Measurements from ENCODE around the gene CRAMP1. TPM values are rescaled to one million over a fixed set of nuclear protein-coding genes. Genes with fewer than 3 reads are reported as not detected.
"Not testable (repeated sequence)": the region's sequence is repeated elsewhere in the genome, so short reads cannot be mapped to it uniquely, and the experiment has no call there.

Gene CRAMP1
- total RNA-seq: 10 to 100 TPM; 16.4 to 16.6 TPM
- long read RNA-seq, partial matches to known transcripts: 0 of 3 reads
- long read RNA-seq, other reads (novel, unspliced or antisense): 3 of 3 reads

GRCh38 chr16:1612320-1613111 lies at the start of gene CRAMP1:
Gene CRAMP1 (plus strand): TSS chr16:1612360. CDS start chr16:1614640, 2,280 bp downstream.
- intact Hi-C loops (cut with DNase I, micrococcal nuclease): no loop called here
- DNase-seq (peak in 1 of 2 donors; percentile 36), ATAC-seq (no peak)

- ATAC-seq: no peak
Observed at GRCh38 chr16:1563786-1564185, 48.4 kb upstream of the CRAMP1 start.

DNA sequence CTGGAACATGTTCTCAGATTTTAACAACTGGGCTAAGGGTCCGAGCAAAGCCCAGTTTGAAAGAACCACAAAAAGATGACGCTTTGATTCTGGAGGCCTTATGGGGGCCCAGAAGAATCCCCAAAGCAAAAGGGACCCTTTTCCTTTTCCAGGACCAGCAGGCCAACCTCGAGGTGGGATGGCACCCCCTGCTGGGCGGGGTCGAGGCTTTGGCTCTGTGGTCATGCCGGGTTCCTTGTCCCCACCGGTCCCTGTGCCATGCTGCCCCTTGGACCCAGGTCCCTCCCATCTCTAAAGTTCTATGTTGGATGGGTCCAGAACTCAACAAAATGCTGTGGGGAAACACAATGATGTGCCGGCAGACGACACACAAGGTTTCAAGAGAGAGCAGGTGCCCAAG lies 47.8 kb upstream of the CRAMP1 start:
- intact Hi-C loops (cut with DNase I, micrococcal nuclease): no loop called here
- DNase-seq (no peak), ATAC-seq (no peak)

More at GRCh38 chr16:1563786-1564185, 48.4 kb upstream of the CRAMP1 start:
- DNase-seq: no peak
- intact Hi-C loops (cut with DNase I, micrococcal nuclease): no loop called here

GRCh38 chr16:1565083-1565805 lies 46.9 kb upstream of the CRAMP1 start:
- intact Hi-C loops (cut with DNase I, micrococcal nuclease): no loop called here
- no peak for DNase-seq
- ATAC-seq: no peak

DNA sequence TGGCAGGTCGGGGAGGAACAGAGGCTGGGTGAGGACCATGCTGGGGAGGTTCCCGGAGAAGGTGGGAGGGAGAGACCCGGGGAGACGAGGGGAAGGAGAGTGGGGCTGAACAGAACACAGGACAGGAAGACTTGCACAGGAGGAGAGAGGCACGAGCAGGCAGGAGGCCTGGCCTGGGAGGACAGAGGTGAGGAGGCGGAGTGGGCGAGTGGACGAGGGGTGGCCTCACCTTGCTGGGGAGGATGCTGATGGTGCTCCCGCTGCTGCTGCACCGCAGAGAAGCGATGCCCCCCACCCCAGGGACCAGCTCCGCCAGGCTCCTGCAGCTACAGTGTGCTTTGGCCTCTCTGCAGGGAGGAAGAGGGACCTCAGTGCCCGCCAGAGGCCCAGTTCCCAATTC lies 44.2 kb upstream of the CRAMP1 start:
- no peak for ATAC-seq
- intact Hi-C loops (cut with DNase I, micrococcal nuclease): no loop called here
- DNase-seq: no peak

- DNase-seq (no peak), ATAC-seq (peak; percentile 83)
- intact Hi-C loops (cut with DNase I, micrococcal nuclease): no loop called here
Observed at GRCh38 chr16:1571012-1571671, 41.0 kb upstream of the CRAMP1 start.

- intact Hi-C loops (cut with DNase I, micrococcal nuclease): no loop called here
- no peak for DNase-seq
- no peak for ATAC-seq
Observed at GRCh38 chr16:1572673-1573072, 39.5 kb upstream of the CRAMP1 start.

GRCh38 chr16:1573301-1573700 lies 38.9 kb upstream of the CRAMP1 start:
- no peak for DNase-seq
- ATAC-seq: no peak
- intact Hi-C loops (cut with DNase I, micrococcal nuclease): no loop called here

GRCh38 chr16:1575578-1575977 lies 36.6 kb upstream of the CRAMP1 start:
- intact Hi-C loops (cut with DNase I, micrococcal nuclease): no loop called here
- ATAC-seq: no peak

DNA sequence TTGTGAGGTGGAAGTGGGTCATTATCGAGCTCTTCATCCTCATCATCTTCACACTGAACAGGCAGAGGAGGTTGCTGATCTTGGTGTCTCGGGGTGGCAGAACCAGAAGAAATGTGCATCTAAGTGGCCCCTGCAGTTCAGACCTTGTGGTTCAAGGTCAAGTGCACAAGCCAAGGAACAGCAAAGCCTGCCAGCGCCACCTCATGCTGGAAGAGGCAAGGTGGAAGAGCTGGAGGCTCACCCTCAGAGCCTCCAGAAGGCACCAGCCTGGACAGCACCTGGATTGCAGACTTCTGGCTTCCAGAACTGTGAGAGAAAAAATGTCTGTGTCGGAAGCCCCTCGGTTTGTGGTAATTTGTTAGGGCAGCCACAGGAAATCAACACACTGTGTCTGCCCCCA lies 32.9 kb upstream of the CRAMP1 start:
- DNase-seq: no peak
- no peak for ATAC-seq
- intact Hi-C loops (cut with DNase I, micrococcal nuclease): no loop called here

More at GRCh38 chr16:1575578-1575977, 36.6 kb upstream of the CRAMP1 start:
- no peak for DNase-seq

GRCh38 chr16:1580256-1580655 lies 31.9 kb upstream of the CRAMP1 start:
- intact Hi-C loops (cut with DNase I, micrococcal nuclease): no loop called here
- peak; percentile 35 to 37 for DNase-seq
- ATAC-seq: peak; percentile 78

- DNase-seq (peak; percentile 50 to 55), ATAC-seq (peak; percentile 95)
- intact Hi-C loops (cut with DNase I, micrococcal nuclease): no loop called here
Observed at GRCh38 chr16:1580956-1581355, 31.2 kb upstream of the CRAMP1 start.

GRCh38 chr16:1581804-1582203 lies 30.4 kb upstream of the CRAMP1 start:
- ATAC-seq: no peak
- intact Hi-C loops (cut with DNase I, micrococcal nuclease): no loop called here
- no peak for DNase-seq

- intact Hi-C loops (cut with DNase I, micrococcal nuclease): no loop called here
- ATAC-seq (no peak), DNase-seq (no peak)
Observed at GRCh38 chr16:1583180-1583579, 29.0 kb upstream of the CRAMP1 start.

- ATAC-seq (no peak), DNase-seq (no peak)
- intact Hi-C loops (cut with DNase I, micrococcal nuclease): no loop called here
Observed at GRCh38 chr16:1584926-1585484, 27.2 kb upstream of the CRAMP1 start.

DNA sequence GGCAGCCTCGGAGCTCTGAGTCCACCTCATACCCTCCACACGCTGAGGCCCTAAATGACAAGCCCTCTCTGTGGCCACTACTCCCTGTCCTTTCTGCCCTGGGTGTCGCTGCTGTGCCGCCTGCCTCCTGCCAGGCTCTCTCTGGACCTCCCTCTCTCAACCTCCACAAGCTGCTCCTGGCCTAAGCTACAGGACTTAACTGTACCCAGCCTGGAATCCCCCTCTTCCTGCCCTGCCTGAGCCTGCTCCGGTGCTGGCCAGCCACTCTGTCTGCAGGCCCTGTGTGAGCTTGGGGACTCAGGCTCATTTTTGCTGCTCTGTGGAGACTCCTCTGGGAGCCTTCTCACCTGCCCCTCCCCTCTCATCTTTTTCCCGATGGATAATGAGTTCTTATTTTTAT lies 21.8 kb upstream of the CRAMP1 start:
- DNase-seq: no peak
- intact Hi-C loops (cut with DNase I, micrococcal nuclease): no loop called here
- no peak for ATAC-seq

- no peak for ATAC-seq
- intact Hi-C loops (cut with DNase I, micrococcal nuclease): no loop called here
- DNase-seq: no peak
Observed at GRCh38 chr16:1590930-1591705, 21.0 kb upstream of the CRAMP1 start.

- no peak for ATAC-seq
- DNase-seq: no peak
Observed at GRCh38 chr16:1592446-1592845, 19.7 kb upstream of the CRAMP1 start.

DNA sequence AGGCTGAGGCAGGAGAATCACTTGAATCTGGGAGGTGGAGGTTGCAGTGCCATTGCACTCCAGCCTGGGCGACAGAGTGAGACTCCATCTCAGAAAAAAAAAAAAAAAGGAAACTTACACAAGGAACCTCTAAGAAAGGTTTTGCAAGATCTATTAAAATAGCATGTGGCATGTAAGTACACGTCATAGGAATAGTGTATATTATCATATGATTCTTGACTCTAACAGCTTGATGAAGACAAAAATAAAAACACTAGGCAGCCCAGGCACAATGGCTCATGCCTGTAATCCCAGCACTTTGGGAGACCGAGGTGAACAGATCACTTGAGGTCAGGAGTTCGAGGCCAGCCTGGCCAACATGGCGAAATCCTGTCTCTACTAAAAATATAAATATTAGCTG lies 16.6 kb upstream of the CRAMP1 start:
- ATAC-seq; intact Hi-C loops (cut with DNase I, micrococcal nuclease); DNase-seq: not testable (repeated sequence)

More at GRCh38 chr16:1592446-1592845, 19.7 kb upstream of the CRAMP1 start:
- intact Hi-C loops (cut with DNase I, micrococcal nuclease): no loop called here

All from left colon (tissue), 2 donors.